ENCODE results near the gene KCNC4.

KCNC4 gene

GRCh38 chr1:110209715-110210603 lies at the start of gene KCNC4:
Gene KCNC4, plus strand, starts transcription at chr1:110210314. Its CDS starts 1,186 bp downstream, at chr1:110211500.
- peak; percentile 82 for DNase-seq

GRCh38 chr1:110160538-110161100 lies 49.5 kb upstream of the KCNC4 start:
- DNase-seq: peak; percentile 41

GRCh38 chr1:110161165-110161564 lies 48.9 kb upstream of the KCNC4 start:
- DNase-seq: no peak

- no peak for DNase-seq
These were observed 48.3 kb upstream of the KCNC4 start for GRCh38 chr1:110161849-110162248.

- DNase-seq: no peak
These were observed 46.5 kb upstream of the KCNC4 start for GRCh38 chr1:110163591-110163990.

GRCh38 chr1:110164725-110165350 lies 45.3 kb upstream of the KCNC4 start:
- no peak for DNase-seq

GRCh38 chr1:110165761-110166231 lies 44.3 kb upstream of the KCNC4 start:
- no peak for DNase-seq

- no peak for DNase-seq
These were observed 43.3 kb upstream of the KCNC4 start for GRCh38 chr1:110166861-110167260.

- DNase-seq: no peak
These were observed 39.1 kb upstream of the KCNC4 start for GRCh38 chr1:110170766-110171733.

- DNase-seq: no peak
These were observed 38.1 kb upstream of the KCNC4 start for GRCh38 chr1:110172001-110172400.

GRCh38 chr1:110173466-110174105 lies 36.5 kb upstream of the KCNC4 start:
- DNase-seq: no peak

- no peak for DNase-seq
These were observed 35.2 kb upstream of the KCNC4 start for GRCh38 chr1:110174961-110175360.

GRCh38 chr1:110176299-110176956 lies 33.7 kb upstream of the KCNC4 start:
- no peak for DNase-seq

- DNase-seq: no peak
These were observed 32.3 kb upstream of the KCNC4 start for GRCh38 chr1:110177775-110178174.

GRCh38 chr1:110183642-110184167 lies 26.4 kb upstream of the KCNC4 start:
- no peak for DNase-seq

- DNase-seq: peak; percentile 47
These were observed 25.7 kb upstream of the KCNC4 start for GRCh38 chr1:110184446-110184845.

- no peak for DNase-seq
These were observed 24.9 kb upstream of the KCNC4 start for GRCh38 chr1:110185181-110185580.

GRCh38 chr1:110186558-110186957 lies 23.6 kb upstream of the KCNC4 start:
- no peak for DNase-seq

GRCh38 chr1:110187139-110187890 lies 22.8 kb upstream of the KCNC4 start:
- DNase-seq: no peak

GRCh38 chr1:110188035-110188618 lies 22.0 kb upstream of the KCNC4 start:
- no peak for DNase-seq

All from inflammatory macrophage treated with lipopolysaccharide for 4 hours (primary cell).